Endothelial cell of umbilical vein (primary cell): ENCODE data around the gene FGF22. TPM values are rescaled to one million over a fixed set of nuclear protein-coding genes. Genes with fewer than 3 reads are reported as not detected.

Experiments
- BruUV-seq: library from RNA; stranded (reverse); fragments of 400-500 nt; replicated peaks from 2 replicates; lab custom pipeline; 2021; lab: Mats Ljungman, UMichigan
- CTCF ChIA-PET: fragments of 300-600, 350-600 bp; sonication (Branson Sonifier 250); formaldehyde crosslinking; loops from one replicate; lab custom pipeline; 2021; ENCODE audit warnings: antibody characterized with exemption, inconsistent platforms; lab: Charles Lee
- POLR2A ChIA-PET: fragments of 300-600, 350-600 bp; sonication (Branson Sonifier 250); formaldehyde crosslinking; loops from one replicate; lab custom pipeline; 2021; ENCODE audit warnings: antibody characterized with exemption, inconsistent platforms; lab: Charles Lee
- DNase-seq: peaks from one replicate; pipeline ENCODE4 v3.0.0-alpha.2; 2011; ENCODE audit warnings: low read depth, low spot score
- FAIRE-seq: peaks from 2 replicates; lab custom pipeline; 2011; peaks lifted over from hg19 to GRCh38; lab: Jason Lieb, UNC
- H2AFZ ChIP-seq: 2 replicates; pipeline ENCODE4 v1.6.0; 2012; ENCODE audit warnings: low read depth, low read length, control low read depth, inconsistent platforms
- H3K27ac ChIP-seq: 2 replicates; pipeline ENCODE4 v1.5.1; 2011; ENCODE audit warnings: low read depth, mild to moderate bottlenecking, control low read depth, low read length, moderate library complexity; ENCODE audit not compliant: insufficient read depth
- H3K27me3 ChIP-seq, 2 experiments: 2 replicates each; pipeline versions ENCODE4 v1.6.0 to v1.6.1; 2011; ENCODE audit warnings: low read length in 2 of 2, mixed read lengths in 1 of 2; ENCODE audit not compliant: control insufficient read depth in 2 of 2, insufficient read depth in 2 of 2
- H3K36me3 ChIP-seq, 2 experiments: 2 replicates in 1 of 2; 3 replicates in 1 of 2; pipeline ENCODE4 v1.5.1; 2011; ENCODE audit warnings: low read length in 2 of 2, mild to moderate bottlenecking in 1 of 2, moderate library complexity in 1 of 2; ENCODE audit not compliant: control insufficient read depth in 2 of 2, insufficient read depth in 2 of 2; ENCODE audit errors: extremely low read depth in 1 of 2
- H3K4me1 ChIP-seq: 3 replicates; pipeline ENCODE4 v1.5.1; 2011; ENCODE audit warnings: mild to moderate bottlenecking, low read length; ENCODE audit not compliant: control insufficient read depth, insufficient read depth; ENCODE audit errors: extremely low read depth
- H3K4me2 ChIP-seq: 2 replicates; pipeline ENCODE4 v1.6.1; 2011; ENCODE audit warnings: low read length, control low read depth, mixed read lengths; ENCODE audit not compliant: insufficient read depth
- H3K4me3 ChIP-seq, 3 experiments: fragments of 200-600 bp in 1 of 3; sonication (generic), shearing (Covaris generic) in 1 of 3; replicated peaks in 1 of 3; 2 replicates each; pipeline ENCODE4 v1.5.1; 2011 to 2016; ENCODE audit warnings: control low read depth in 3 of 3, low read length in 3 of 3, mild to moderate bottlenecking in 2 of 3, inconsistent platforms in 1 of 3, low read depth in 1 of 3, moderate library complexity in 1 of 3; ENCODE audit not compliant: insufficient read depth in 1 of 3
- H3K79me2 ChIP-seq: 2 replicates; pipeline ENCODE4 v1.6.0; 2012; ENCODE audit warnings: low read length, inconsistent platforms; ENCODE audit not compliant: control insufficient read depth, insufficient read depth
- H3K9ac ChIP-seq: replicated peaks from 2 replicates; pipeline ENCODE3; 2011; ENCODE audit warnings: low read length, control low read depth; ENCODE audit not compliant: insufficient read depth; ENCODE audit errors: extremely low read depth
- H3K9me1 ChIP-seq: replicated peaks from 3 replicates; pipeline ENCODE4 v1.6.0; 2011; ENCODE audit warnings: mild to moderate bottlenecking, low read length; ENCODE audit not compliant: control insufficient read depth, insufficient read depth; ENCODE audit errors: extremely low read depth
- H3K9me3 ChIP-seq: replicated peaks from 2 replicates; pipeline ENCODE4 v1.5.1; 2012; ENCODE audit warnings: low read length, inconsistent platforms; ENCODE audit not compliant: control insufficient read depth, insufficient read depth
- H4K20me1 ChIP-seq: replicated peaks from 2 replicates; pipeline ENCODE3; 2011; ENCODE audit warnings: mild to moderate bottlenecking, low read length; ENCODE audit not compliant: control insufficient read depth, insufficient read depth; ENCODE audit errors: extremely low read depth
- CTCF ChIP-seq, 2 donors: IDR thresholded peaks; 1 replicate in 1 of 2; 2 replicates in 1 of 2; pipeline ENCODE4 v1.5.1; 2011; ENCODE audit warnings: low read length in 2 of 2, mild to moderate bottlenecking in 2 of 2, moderate library complexity in 2 of 2, control low read depth in 1 of 2, inconsistent platforms in 1 of 2, low read depth in 1 of 2; ENCODE audit not compliant: insufficient read depth in 1 of 2; ENCODE audit errors: extremely low read depth in 1 of 2
- EZH2 ChIP-seq: IDR thresholded peaks from 2 replicates; pipeline ENCODE4 v1.6.1; 2012; ENCODE audit warnings: borderline replicate concordance, low read depth, mild to moderate bottlenecking, moderate library complexity, low read length, inconsistent platforms; ENCODE audit not compliant: severe bottlenecking
- FOS ChIP-seq: IDR thresholded peaks from 2 replicates; pipeline ENCODE4 v1.6.1; 2011; ENCODE audit warnings: mild to moderate bottlenecking, low read length, moderate library complexity, borderline replicate concordance; ENCODE audit not compliant: insufficient read depth
- GATA2 ChIP-seq: IDR thresholded peaks from 2 replicates; pipeline ENCODE4 v1.7.0; 2011; ENCODE audit warnings: low read depth, mild to moderate bottlenecking, moderate library complexity, mixed read lengths, low read length; ENCODE audit not compliant: insufficient read length, insufficient read depth
- JUN ChIP-seq: IDR thresholded peaks from 2 replicates; pipeline ENCODE4 v1.6.1; 2011; ENCODE audit warnings: borderline replicate concordance, low read depth; ENCODE audit not compliant: insufficient read length, insufficient read depth
- MAX ChIP-seq: IDR thresholded peaks from 2 replicates; pipeline ENCODE4 v1.6.1; 2011; ENCODE audit not compliant: insufficient read depth, insufficient read length
- MYC ChIP-seq: IDR thresholded peaks from one replicate; pipeline ENCODE4 v1.6.1; 2011; ENCODE audit warnings: mild to moderate bottlenecking, low read depth, low read length
- POLR2A ChIP-seq: IDR thresholded peaks from 2 replicates; pipeline ENCODE4 v1.6.1; 2012; ENCODE audit warnings: low read depth, mild to moderate bottlenecking, control low read depth, low read length
- POLR2AphosphoS5 ChIP-seq: IDR thresholded peaks from 2 replicates; pipeline ENCODE4 v1.6.1; 2012; ENCODE audit warnings: low read depth, mild to moderate bottlenecking, control low read depth, low read length, moderate library complexity; ENCODE audit not compliant: insufficient read depth
- dilution Hi-C: fragments of 300-500 bp; cut with MboI; formaldehyde crosslinking; loops from one replicate; pipeline ENCODE4 v1.15.0; 2019; ENCODE audit warnings: low sequenced_read_pairs; ENCODE audit not compliant: extremely low pct_ligation_motif_present
- intact Hi-C: fragments of 100-400 bp; cut with micrococcal nuclease; formaldehyde crosslinking; loops from one replicate; pipeline ENCODE4 v1.10.0; 2022
- polyA plus RNA-seq, 4 experiments: library from polyadenylated mRNA; depleted of rRNA in 3 of 4; stranded (reverse) in 3 of 4; unstranded in 1 of 4; fragments of >200 nt; gene quantifications; 2 replicates each; pipeline versions ENCODE4 v1.2.1 to v1.2.3, GENCODE V29; 2011 to 2012; ENCODE audit warnings: missing spikeins in 1 of 4
- total RNA-seq: library from RNA; stranded (reverse); gene quantifications from 2 replicates; pipeline ENCODE4 v1.2.3, GENCODE V29; 2021

The FGF22 gene
- total and polyA plus RNA-seq, 2 donors (not counting 3 experiments of a cell fraction or from before 2014, with no cell fraction given) = 0.07 TPM; not detected in 1

- Histone ChIP-seq H2AFZ (no peak overlapping the region), H3K79me2 (no peaks in the 10 kb centered on the region), H3K9me3 (no peaks in the 10 kb centered on the region), H3K4me2 (no peak overlapping the region), H3K9ac (no peak overlapping the region), H3K36me3 (peaks cover 3 to 25% of the 10 kb centered on the region in 2 experiments), H3K4me3 (no peak overlapping the region), H3K4me1 (no peaks in the 10 kb centered on the region), H3K27me3 (no peaks in the 10 kb centered on the region), H4K20me1 (no peaks in the 10 kb centered on the region), H3K9me1 (no peaks in the 10 kb centered on the region), H3K27ac (no peak overlapping the region)
- no TSS peak for BruUV-seq
- dilution Hi-C loops = no loop called here
- TF ChIP-seq MAX (no peak), JUN (no peak), POLR2AphosphoS5 (no peak), FOS (no peak), CTCF (IDR thresholded peaks at IDR 0.05; ENCODE audit: extremely low read depth in 1 of 2, insufficient read depth in 1 of 2, low read depth in 1 of 2, low read length in 2 of 2) (no peak), MYC (no peak), POLR2A (no peak), GATA2 (no peak), EZH2 (no peak)
- POLR2A ChIA-PET = no interaction called here
- DNase-seq (no peak), FAIRE-seq (no peak)
- intact Hi-C loops = no loop called here
- CTCF ChIA-PET = no interaction called here
These were observed 20.9 kb upstream of the FGF22 start for GRCh38 chr19:618674-619285.
